ENCODE data around the gene ABR.

DNA sequence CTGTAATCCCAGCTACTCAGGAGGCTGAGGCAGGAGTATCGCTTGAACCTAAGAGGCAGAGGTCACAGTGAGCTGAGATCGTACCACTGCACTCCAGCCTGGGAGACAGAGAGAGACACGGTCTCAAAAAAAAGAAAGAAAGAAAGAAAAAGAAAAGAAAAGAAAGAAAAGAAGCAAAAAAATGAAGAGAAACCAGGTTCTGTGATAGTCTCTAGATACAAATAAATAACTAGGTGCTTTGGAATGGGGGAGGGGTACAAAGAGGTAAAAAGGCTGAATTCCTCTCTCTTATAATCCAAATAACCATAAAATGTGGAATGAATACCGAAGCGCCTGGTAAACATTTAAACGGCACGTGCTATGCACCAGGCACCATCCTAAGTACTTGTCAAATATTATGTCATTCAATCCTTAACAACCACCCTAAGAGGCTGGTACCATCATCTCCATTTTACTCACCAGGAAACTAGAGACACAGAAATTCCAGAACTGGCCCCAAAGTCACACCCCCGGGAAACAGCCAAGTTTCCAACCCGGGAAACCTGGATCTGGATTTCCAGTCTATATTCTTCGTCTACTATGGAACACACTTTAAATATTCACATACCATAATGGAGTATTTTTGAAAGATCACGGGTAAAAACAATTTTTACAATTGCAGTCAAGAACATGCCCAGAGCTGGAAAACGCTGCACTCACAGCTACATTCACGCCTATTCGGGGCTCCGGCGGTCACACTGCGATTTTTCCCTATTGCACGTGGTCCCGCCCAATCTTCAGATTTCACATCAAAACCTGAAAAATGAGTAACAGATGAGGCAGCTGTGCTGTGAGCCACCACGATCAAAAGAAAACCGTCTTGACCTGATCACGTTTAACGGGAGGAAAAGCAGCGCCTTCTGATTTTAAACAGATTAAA lies 210.7 kb downstream of the ABR start:
- TF ChIP-seq, protein P1, sequence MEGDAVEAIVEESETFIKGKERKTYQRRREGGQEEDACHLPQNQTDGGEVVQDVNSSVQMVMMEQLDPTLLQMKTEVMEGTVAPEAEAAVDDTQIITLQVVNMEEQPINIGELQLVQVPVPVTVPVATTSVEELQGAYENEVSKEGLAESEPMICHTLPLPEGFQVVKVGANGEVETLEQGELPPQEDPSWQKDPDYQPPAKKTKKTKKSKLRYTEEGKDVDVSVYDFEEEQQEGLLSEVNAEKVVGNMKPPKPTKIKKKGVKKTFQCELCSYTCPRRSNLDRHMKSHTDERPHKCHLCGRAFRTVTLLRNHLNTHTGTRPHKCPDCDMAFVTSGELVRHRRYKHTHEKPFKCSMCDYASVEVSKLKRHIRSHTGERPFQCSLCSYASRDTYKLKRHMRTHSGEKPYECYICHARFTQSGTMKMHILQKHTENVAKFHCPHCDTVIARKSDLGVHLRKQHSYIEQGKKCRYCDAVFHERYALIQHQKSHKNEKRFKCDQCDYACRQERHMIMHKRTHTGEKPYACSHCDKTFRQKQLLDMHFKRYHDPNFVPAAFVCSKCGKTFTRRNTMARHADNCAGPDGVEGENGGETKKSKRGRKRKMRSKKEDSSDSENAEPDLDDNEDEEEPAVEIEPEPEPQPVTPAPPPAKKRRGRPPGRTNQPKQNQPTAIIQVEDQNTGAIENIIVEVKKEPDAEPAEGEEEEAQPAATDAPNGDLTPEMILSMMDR (IDR thresholded peaks at IDR 0.05) = no peak
- no peak for TF ChIP-seq POLR2A (IDR thresholded peaks at IDR 0.05)

Data from adrenal gland (tissue), 5 donors.